HFFc6 (cell line): ENCODE results near the gene STRIP2. TPM values are rescaled to one million over a fixed set of nuclear protein-coding genes. Genes with fewer than 3 reads are reported as not detected.

ENCODE experiments used
- DNase-seq: peaks from one replicate; pipeline ENCODE4 v3.0.0-alpha.2; 2018
- H3K27ac Mint-ChIP-seq: 2 replicates; pipeline ENCODE4 v1.8.0; 2020; ENCODE audit warnings: mild to moderate bottlenecking, mixed read lengths
- H3K27me3 Mint-ChIP-seq: 2 replicates; pipeline ENCODE4 v1.8.0; 2021; ENCODE audit warnings: mild to moderate bottlenecking, moderate library complexity, mixed read lengths; ENCODE audit not compliant: insufficient read depth
- H3K36me3 Mint-ChIP-seq: 2 replicates; pipeline ENCODE4 v1.8.0; 2021; ENCODE audit warnings: low read depth, mixed read lengths
- H3K4me1 Mint-ChIP-seq: 2 replicates; pipeline ENCODE4 v1.8.0; 2020; ENCODE audit warnings: low read depth, mixed read lengths
- H3K4me3 Mint-ChIP-seq: 2 replicates; pipeline ENCODE4 v1.8.0; 2020; ENCODE audit warnings: mild to moderate bottlenecking, moderate library complexity, mixed read lengths
- H3K9me3 Mint-ChIP-seq: 2 replicates; pipeline ENCODE4 v1.8.0; 2020; ENCODE audit warnings: mild to moderate bottlenecking, mixed read lengths
- CTCF ChIP-seq: fragments of 200-600 bp; sonication (generic); IDR thresholded peaks from 2 replicates; pipeline ENCODE4 v1.5.0; 2021; ENCODE audit warnings: antibody characterized with exemption, mild to moderate bottlenecking
- total RNA-seq, 6 experiments: library from RNA; stranded (reverse); fragmentation: NEBNext Ultra II Directional; extraction: Animal tissue kit (Norgen Biotek cat#: 25700); gene quantifications; 2 replicates in 1 of 6; 3 replicates in 5 of 6; pipeline ENCODE4 v1.2.3, GENCODE V29; 2021

The STRIP2 gene
- total RNA-seq, 6 experiments from 2014 or later = 1.4 to 3.3 (median 2.2) TPM

- Mint-ChIP-seq H3K9me3 (no peaks in the 10 kb centered on the region), H3K4me3 (peak within 1 kb of the TSS; percentile 72), H3K36me3 (no peaks in the 10 kb centered on the region), H3K27ac (no peak within 1 kb of the TSS), H3K4me1 (peaks cover 7% of the 10 kb centered on the region), H3K27me3 (peaks cover 43% of the 10 kb centered on the region)
- no peak for TF ChIP-seq CTCF
- no peak for DNase-seq
These were observed 67.8 kb downstream of the STRIP2 start, which contains the start of gene SMKR1 for GRCh38 chr7:129501760-129502707. Gene SMKR1 (plus strand): TSS chr7:129502531. CDS start chr7:129502825, 294 bp downstream.

- TF ChIP-seq CTCF = no peak
- H3K4me1 Mint-ChIP-seq = peaks cover 2% of the 10 kb centered on the region
- H3K27me3 Mint-ChIP-seq = peaks cover 35% of the 10 kb centered on the region
- no peak for DNase-seq
- peak overlapping the region; percentile 43 for H3K4me3 Mint-ChIP-seq
- H3K9me3 Mint-ChIP-seq = no peaks in the 10 kb centered on the region
- H3K36me3 Mint-ChIP-seq = no peaks in the 10 kb centered on the region
- no peak overlapping the region for H3K27ac Mint-ChIP-seq
These were observed 68.8 kb downstream of the STRIP2 start for GRCh38 chr7:129502708-129503685.

GRCh38 chr7:129503725-129504124 is 69.5 kb downstream of the STRIP2 start:
- Mint-ChIP-seq H3K4me3 (no peak overlapping the region), H3K4me1 (no peaks in the 10 kb centered on the region), H3K9me3 (no peaks in the 10 kb centered on the region), H3K36me3 (no peaks in the 10 kb centered on the region), H3K27me3 (peaks cover 33% of the 10 kb centered on the region), H3K27ac (no peak overlapping the region)
- no peak for DNase-seq
- no peak for TF ChIP-seq CTCF

GRCh38 chr7:129512192-129512591 is 78.0 kb downstream of the STRIP2 start:
- DNase-seq = no peak
- H3K4me1 Mint-ChIP-seq = peaks cover 15% of the 10 kb centered on the region
- H3K27me3 Mint-ChIP-seq = peaks cover 17% of the 10 kb centered on the region
- H3K4me3 Mint-ChIP-seq = no peak overlapping the region
- H3K27ac Mint-ChIP-seq = no peak overlapping the region
- no peaks in the 10 kb centered on the region for H3K36me3 Mint-ChIP-seq
- no peak for TF ChIP-seq CTCF
- H3K9me3 Mint-ChIP-seq = no peaks in the 10 kb centered on the region

GRCh38 chr7:129513546-129513945 is 79.3 kb downstream of the STRIP2 start:
- TF ChIP-seq CTCF = no peak
- no peak for DNase-seq
- Mint-ChIP-seq H3K4me3 (no peak overlapping the region), H3K36me3 (no peaks in the 10 kb centered on the region), H3K27ac (no peak overlapping the region), H3K9me3 (no peaks in the 10 kb centered on the region), H3K27me3 (peaks cover 21% of the 10 kb centered on the region), H3K4me1 (peaks cover 21% of the 10 kb centered on the region)
